ENCODE data around the gene DISC1.

The DISC1 gene

DNA sequence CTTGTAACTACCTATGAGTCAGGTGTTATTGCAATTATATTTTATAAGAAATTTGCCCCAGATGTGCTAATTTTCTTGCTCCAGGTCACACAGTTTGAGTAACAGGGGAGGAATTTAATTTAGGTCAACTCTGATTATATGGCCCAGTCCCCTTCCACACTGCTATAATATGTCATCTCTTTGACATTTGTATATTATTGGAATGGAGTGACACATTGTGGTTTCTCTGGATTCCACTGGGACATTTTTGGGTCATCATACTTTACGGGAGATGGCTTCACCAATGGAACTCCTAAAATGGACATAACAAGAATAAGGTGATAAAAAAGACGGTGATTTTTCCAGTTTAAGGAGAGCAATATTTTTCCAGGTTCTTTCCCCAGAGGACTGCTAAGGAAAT is 191.2 kb downstream of the DISC1 start:
- DNase-seq (ENCODE audit: low spot score): no peak

- no peak for DNase-seq (ENCODE audit: low spot score)
Observed at GRCh38 chr1:231818337-231818736, 191.7 kb downstream of the DISC1 start.

DNA sequence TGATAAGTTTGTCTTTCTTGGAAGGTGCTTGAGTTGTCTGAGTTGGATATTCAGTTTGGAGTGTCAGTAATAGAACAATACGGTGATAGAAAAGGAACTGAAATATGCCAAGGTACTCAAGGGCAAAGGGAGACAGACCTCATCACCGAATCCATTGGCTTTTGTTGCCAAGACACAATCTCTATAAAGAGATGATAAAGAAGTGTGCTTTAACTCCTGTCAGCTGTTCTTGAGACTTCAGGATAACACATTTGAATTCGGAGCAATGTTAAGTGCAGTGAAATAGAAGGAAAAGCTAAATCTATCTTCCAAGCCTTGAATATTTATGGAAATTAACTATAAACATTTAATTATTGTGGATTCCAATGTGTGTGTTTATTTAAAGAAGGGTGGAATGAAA is 194.7 kb downstream of the DISC1 start:
- no peak for DNase-seq (ENCODE audit: low spot score)

GRCh38 chr1:231822041-231822440 is 195.5 kb downstream of the DISC1 start:
- no peak for DNase-seq (ENCODE audit: low spot score)

DNA sequence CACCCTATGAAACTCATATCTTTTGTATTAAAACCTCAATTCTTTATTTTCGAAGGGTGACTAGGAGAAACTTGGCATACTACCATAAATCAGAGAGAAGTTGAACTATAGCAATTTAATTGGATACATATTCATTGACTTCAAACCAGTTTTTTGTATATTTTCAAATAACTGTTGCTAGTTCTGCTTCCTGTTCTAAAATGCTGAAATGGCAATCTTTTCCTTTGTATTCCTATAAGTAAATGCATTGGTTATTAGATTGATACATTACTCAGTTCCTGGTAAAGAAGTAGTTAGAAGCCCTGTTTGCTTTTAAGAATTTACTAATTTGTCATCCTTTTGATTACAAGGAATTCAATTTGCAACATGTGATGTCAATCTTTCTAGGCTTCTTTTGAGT is 200.0 kb downstream of the DISC1 start:
- no peak for DNase-seq (ENCODE audit: low spot score)

- no peak for DNase-seq (ENCODE audit: low spot score)
Observed at GRCh38 chr1:231827337-231828105, 200.9 kb downstream of the DISC1 start.

DNA sequence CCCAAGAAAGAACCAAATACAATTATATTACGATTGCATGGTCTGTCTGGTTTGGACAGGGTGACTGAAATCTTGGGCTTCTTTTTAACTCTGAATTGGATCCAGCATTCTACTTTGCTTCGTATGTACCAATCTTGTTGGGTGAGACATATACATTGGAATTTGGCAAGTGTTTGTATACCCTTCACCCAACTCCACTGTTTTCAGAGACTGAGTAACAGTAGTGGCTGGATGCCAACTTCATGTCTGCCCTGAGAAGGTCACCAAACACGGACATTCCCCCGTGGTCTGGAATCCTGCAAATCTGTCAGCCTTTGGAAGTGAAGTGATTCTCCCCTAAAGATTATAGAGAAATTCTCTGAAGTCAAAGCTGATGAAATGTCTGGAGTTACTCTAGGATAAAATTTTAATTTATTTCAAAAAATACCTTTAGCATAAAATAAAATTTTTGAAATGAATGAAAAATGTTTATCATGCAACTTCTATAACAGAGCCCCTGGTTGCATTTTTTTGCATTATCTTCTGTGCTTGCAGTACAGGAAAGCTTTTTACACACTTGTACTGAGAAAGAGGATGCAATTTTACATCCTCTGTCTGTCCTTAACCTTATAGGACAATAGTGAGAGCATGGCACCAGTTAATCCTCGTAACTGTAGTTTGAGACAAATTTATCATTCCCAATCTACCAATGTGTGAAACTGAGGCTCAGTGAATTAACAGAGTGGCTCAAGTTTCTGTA is 201.8 kb downstream of the DISC1 start:
- DNase-seq (ENCODE audit: low spot score): no peak

GRCh38 chr1:231829332-231829731 is 202.7 kb downstream of the DISC1 start:
- DNase-seq (ENCODE audit: low spot score): no peak

DNA sequence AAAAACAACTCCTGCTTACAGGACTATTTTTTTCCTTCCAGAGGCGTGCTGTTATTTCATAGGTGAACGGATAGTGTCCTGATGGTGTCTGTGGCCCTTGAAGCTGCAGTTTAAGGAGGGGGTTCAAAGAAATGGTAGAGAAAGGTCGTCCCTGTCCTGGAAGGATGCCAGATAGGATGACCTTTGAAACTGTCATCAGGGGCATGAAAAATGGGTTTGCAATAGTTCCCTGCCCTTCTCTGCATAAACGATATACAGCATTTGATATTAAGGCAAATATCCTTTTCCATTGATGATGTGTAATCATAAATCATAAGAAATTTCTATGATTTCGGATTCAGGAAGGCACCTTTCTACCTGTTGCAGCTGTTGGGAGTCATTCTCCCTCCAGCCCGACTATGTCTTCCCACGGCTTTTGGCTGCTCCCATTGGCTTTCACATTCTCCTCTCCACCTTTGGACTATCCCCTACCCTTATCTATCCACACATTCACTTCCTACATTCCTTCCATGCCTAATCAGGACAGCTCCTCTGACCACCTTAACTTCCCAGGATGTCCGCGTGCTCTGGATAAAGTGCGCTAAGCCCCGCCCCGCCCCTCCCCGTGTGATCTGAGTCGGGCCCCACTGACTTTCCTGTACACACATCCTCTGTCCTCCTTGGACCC is 209.8 kb downstream of the DISC1 start:
- DNase-seq (ENCODE audit: low spot score): no peak

- no peak for DNase-seq (ENCODE audit: low spot score)
Observed at GRCh38 chr1:231838521-231838920, 211.9 kb downstream of the DISC1 start.

DNA sequence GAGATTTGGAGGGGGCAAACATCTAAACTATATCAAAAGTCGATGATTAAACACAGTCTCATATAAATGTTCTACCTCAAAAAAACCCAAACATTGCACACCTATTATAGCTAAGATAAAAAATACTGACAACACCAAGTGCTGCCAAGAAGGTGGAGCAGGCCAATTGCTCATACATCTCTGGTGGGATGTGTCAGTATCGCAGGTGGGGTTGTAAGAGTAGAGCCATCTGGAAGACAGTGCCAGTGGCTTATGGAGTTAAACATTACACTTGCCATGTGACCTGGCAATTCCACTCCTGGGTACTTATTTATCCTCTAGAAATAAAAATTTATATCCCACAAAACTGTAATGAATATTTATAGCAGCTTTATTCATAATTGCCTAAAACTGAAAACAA is 213.4 kb downstream of the DISC1 start:
- DNase-seq (ENCODE audit: low spot score): no peak

DNA sequence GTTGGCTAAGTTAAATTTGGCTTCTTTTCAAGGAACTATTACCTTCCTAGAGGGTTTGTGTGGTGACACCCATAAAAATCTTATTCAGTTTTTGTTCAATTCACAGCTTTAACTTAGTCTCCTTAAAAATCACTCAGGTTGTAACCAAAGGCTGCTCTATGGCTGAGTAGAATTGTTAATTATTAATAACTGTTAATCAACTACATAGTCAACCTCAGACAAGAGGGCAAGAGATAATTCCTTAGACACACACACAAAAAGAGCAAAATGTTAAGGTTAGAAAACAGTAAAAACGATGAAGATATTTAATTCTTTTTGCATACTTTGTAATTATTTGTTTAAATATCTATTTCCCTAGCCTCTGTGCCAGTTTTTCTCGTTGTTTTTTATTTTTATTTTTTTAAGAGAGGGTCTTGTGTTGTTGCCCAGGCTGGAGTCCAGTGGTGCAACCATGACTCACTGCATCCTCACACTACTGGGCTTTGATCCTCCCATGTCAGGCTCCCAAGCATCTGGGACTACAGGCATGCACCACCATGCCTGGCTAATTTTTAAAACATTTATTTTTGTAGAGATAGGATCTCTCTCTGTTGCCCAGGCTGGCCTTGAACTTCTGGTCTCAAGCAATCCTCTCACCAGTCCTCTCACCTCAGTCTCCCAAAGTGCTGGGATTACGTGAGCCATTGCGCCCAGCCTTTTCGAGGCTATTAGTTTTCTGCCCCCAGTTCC is 215.2 kb downstream of the DISC1 start:
- no peak for DNase-seq (ENCODE audit: low spot score)

DNA sequence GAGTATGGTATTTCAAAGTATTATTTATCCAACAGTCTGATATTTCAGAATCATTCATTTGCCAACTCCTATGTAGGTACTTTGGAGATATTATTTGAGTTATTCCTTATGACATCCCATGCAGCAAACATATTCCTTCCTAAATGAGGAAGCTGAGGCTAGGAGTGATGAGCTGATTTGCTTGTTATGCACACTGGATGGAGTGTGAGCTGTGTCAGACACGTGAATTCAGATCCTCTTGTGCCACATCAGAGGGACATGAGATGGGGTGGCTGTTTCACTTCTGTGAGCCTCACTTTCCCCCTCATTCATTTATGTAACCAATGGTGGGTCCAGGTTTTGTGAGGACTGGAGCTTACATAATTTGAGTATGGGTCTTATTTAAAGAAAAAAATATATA is 215.9 kb downstream of the DISC1 start:
- DNase-seq (ENCODE audit: low spot score): no peak

DNA sequence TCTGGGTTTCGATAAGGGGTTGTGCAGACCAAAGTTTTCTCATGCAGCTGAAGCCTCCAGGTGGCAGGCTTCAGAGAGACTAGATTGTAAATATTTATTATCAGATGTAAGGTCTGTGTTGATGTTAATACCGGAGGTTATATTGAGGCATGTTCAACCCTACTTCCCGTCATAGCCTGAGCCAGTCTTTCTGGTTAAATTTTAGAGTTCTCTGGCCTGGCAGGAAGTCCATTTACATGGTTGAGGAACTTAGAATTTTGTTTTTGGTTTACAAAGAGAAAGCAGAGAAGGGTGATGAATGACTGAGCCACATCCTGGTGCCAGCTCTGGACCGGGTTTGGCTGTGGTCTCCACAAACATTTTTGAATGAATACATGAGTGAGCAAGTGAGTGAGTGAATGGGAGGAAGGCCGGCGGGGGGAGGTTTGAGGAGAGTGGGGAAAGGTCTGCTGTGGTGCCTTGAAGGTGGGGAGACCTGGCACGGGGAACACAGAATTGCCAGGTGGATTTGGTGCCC is 218.5 kb downstream of the DISC1 start:
- DNase-seq (ENCODE audit: low spot score): no peak

- no peak for DNase-seq (ENCODE audit: low spot score)
Observed at GRCh38 chr1:231847612-231848397, 221.2 kb downstream of the DISC1 start.

DNA sequence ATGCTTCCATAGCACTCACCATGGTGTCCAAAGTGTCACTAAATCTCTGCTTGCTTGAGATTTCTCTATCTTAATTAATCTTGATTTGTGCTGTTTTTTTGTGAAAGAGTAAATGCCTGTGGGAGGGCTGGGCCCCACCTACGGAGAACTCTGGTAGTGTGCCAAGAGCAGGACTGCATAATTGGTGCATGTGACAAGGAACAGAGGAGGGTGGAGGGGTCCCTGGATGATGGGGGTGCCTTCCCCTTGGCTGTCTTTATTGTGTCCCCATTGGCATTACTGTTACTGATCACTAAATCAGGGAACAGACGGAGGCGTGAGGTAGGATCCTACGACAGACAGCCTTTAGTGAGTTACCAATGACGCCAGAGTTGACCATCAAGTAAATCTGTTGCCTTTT is 223.4 kb downstream of the DISC1 start:
- DNase-seq (ENCODE audit: low spot score): no peak

DNA sequence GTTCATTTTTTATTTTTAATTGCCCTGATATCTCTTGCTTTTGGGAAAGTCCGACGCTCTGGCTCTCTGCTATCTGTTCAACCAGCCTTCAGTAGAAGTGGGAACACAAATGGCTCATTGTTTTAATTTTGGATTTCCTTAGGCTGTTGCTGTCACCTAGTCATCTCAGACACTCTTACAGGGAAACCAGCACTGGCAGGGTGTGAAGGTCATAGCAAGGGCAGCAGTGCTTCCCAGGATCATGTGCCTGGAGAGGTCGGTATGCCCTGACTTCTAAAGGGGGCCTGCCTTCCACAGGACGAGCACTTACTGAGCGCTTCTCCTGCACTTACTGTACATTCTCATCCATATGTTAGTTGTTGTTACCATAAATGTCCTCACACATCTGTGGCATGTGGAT is 224.2 kb downstream of the DISC1 start:
- DNase-seq (ENCODE audit: low spot score): no peak

DNA sequence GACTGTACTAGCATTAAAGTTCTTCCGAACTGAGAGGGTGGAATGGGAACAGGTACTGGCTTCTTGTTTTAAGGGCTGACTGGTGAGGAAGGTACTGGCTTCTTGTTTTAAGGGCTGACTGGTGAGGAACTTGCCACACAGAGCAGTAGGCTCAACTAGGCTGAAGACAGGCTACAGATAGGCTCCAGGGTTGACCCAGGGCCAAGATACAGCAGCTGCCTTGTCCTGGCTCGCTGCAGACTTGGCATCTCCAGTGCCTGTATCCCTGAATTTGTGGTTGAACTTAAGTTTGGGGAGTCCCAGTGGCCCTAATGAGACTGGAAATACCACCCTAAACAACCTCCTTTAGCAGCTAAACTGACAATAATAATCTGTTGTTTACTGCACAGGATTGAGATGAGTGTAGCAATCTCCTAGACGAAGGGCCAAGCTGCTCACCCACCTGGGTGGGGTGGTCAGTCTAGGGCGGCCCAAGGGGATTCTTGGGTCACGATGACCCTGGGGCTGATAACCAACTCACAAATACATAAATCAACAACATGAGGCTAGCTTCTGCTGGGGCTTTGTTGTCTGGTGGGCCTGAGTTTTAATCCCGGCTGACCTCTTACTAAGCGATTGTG is 227.1 kb downstream of the DISC1 start:
- DNase-seq (ENCODE audit: low spot score): no peak

- no peak for DNase-seq (ENCODE audit: low spot score)
Observed at GRCh38 chr1:231855361-231855760, 228.8 kb downstream of the DISC1 start.

DNA sequence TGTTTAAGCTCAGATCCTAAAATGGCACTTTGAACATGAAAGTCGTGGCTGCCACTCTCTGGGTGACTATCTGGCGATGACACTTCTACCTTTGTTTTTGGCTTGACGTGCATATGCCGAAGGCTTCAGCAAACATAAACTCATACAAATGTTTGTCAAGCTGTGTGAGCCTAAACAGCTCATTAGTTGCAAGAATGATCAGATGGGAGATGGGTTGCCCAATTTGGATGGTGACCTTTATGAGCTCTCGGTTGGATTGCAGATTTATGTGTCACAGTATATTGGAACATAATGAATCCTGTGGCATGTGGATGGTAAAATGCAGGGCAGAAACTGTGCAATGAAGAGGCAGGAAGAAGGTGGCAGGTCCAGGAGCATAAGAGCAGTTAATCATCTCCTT is 229.3 kb downstream of the DISC1 start:
- no peak for DNase-seq (ENCODE audit: low spot score)

DNA sequence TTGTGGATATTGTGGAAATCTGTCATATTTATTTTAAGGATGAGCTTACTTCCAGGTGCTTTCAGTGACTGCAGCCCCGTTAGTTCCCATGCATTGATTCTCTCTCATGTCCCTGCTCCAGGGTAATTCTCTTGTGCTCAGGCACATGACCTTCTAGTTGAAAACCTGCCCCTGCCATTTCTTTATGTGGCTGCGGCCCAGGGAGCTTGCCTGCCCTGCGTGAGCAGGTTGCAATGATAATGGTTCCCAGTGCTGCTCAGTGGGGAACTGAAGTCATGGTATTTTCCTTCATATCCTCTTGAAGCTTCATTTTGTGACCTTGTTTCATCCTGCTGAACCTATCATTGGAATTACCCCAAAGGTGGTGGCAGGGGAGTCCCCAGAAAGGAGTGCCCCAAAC is 229.8 kb downstream of the DISC1 start:
- DNase-seq (ENCODE audit: low spot score): no peak

Data from activated CD4-positive, alpha-beta T cell treated with anti-CD3 and anti-CD28 coated beads, Interleukin-2, Interleukin-4, amounts not matched to agents 100 ng/mL and 50 ng/mL, durations not matched to agents 16 hours and 8 hours (primary cell).